CD4-positive, CD25-positive, alpha-beta regulatory T cell (primary cell): Measurements from ENCODE around the gene PLIN4. TPM values are rescaled to one million over a fixed set of nuclear protein-coding genes. Genes with fewer than 3 reads are reported as not detected.

ENCODE experiments used
- ATAC-seq, 2 donors: fragments of 150-1000 bp; cut with Tn5 transposase; one replicate each; pipeline ENCODE4 v1.10.0; 2021; ENCODE audit warnings: low read depth in 2 of 2, moderate number of reproducible peaks in 2 of 2, moderate library complexity in 1 of 2
- DNase-seq, 3 donors: peaks; one replicate each; pipeline versions ENCODE4 v3.0.0 to v3.0.0-alpha.2; 2012 to 2022; ENCODE audit warnings: mixed read lengths in 1 of 3
- H3K27ac ChIP-seq: one replicate; pipeline ENCODE4 v1.7.0; 2013; ENCODE audit warnings: mild to moderate bottlenecking, low read length; ENCODE audit not compliant: insufficient read depth, poor library complexity, severe bottlenecking
- H3K27me3 ChIP-seq: one replicate; pipeline ENCODE4 v1.7.0; 2013; ENCODE audit warnings: low read length; ENCODE audit not compliant: control insufficient read depth, insufficient read depth
- H3K36me3 ChIP-seq: one replicate; pipeline ENCODE4 v1.7.0; 2013; ENCODE audit warnings: mild to moderate bottlenecking, low read length, moderate library complexity; ENCODE audit not compliant: control insufficient read depth, insufficient read depth
- H3K4me1 ChIP-seq: 2 replicates; pipeline ENCODE4 v1.7.0; 2013; ENCODE audit warnings: mild to moderate bottlenecking, low read length; ENCODE audit not compliant: insufficient read depth, control insufficient read depth, poor library complexity, severe bottlenecking
- H3K4me3 ChIP-seq: one replicate; pipeline ENCODE4 v1.7.0; 2013; ENCODE audit warnings: low read depth, mild to moderate bottlenecking, low read length, moderate library complexity
- H3K9me3 ChIP-seq, 2 experiments: 1 replicate in 1 of 2; 2 replicates in 1 of 2; pipeline ENCODE4 v1.7.0; 2013; ENCODE audit warnings: low read length in 2 of 2, mild to moderate bottlenecking in 1 of 2, moderate library complexity in 1 of 2; ENCODE audit not compliant: control insufficient read depth in 2 of 2
- H3K27ac Mint-ChIP-seq, 3 donors: one replicate each; pipeline ENCODE4 v1.8.0; 2020 to 2022; ENCODE audit warnings: mild to moderate bottlenecking in 3 of 3, mixed read lengths in 3 of 3, moderate library complexity in 2 of 3
- H3K27me3 Mint-ChIP-seq: one replicate; pipeline ENCODE4 v1.8.0; 2022; ENCODE audit warnings: mild to moderate bottlenecking, mixed read lengths
- H3K36me3 Mint-ChIP-seq: one replicate; pipeline ENCODE4 v1.8.0; 2020; ENCODE audit warnings: mixed read lengths
- H3K4me1 Mint-ChIP-seq, 4 donors: one replicate each; pipeline ENCODE4 v1.8.0; 2020 to 2022; ENCODE audit warnings: mixed read lengths in 4 of 4, mild to moderate bottlenecking in 1 of 4
- H3K4me3 Mint-ChIP-seq, 4 donors: one replicate each; pipeline ENCODE4 v1.8.0; 2020 to 2022; ENCODE audit warnings: mild to moderate bottlenecking in 4 of 4, mixed read lengths in 4 of 4, moderate library complexity in 3 of 4
- H3K9me3 Mint-ChIP-seq, 7 donors: one replicate each; pipeline ENCODE4 v1.8.0; 2020 to 2022; ENCODE audit warnings: mixed read lengths in 7 of 7, mild to moderate bottlenecking in 3 of 7, moderate library complexity in 2 of 7
- polyA plus RNA-seq, 4 donors: library from polyadenylated mRNA; unstranded; fragments of 300-500 nt; fragmentation: Illumina TruSeq; gene quantifications; one replicate each; pipeline ENCODE4 v1.2.3, GENCODE V29; 2021
- total RNA-seq: library from RNA; stranded (reverse); gene quantifications from one replicate; pipeline ENCODE4 v1.2.3, GENCODE V29; 2022

The PLIN4 gene
- total and polyA plus RNA-seq, 5 donors from 2014 or later, result 0.02 to 0.13 (median 0.05) TPM; not detected in 2

DNA sequence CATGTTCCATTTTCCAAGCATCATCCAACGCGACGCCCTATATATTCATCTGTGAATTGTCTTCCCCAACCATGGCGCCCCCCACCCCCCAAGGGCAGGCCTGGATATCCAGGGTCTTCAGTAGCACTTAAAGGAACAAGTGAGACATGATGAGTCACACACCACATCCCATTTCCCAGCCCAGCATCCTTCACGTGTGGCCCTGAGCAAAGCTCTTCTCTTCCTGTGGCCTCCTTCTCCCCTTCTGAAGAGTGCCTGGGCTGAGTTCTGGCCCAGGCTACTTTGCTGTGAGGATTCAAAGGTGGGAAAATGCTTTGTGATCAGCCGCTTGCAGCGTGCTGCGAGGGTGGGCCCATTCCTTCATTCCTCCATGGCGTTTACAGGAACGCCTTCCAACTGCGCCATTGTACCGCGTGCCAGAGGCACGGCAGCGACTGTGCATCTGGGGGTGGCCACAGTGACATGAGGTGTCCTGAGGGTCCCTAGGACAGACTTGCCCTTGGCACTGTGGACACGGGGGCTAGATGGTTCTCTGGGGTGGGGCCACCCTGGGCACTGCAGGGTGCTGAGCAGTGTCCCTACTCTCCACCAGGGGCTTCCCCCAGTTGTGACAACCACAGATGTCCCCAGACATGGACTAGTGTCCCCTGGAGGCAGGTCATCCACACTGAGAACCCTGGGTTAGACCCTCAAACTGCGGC, 11.7 kb downstream of the PLIN4 start:
- H3K27ac Mint-ChIP-seq, result peak overlapping the region in 1 of 3 donors; percentile 18
- H3K36me3 ChIP-seq, result peaks cover 5% of the 10 kb centered on the region
- peaks cover 9% of the 10 kb centered on the region for H3K36me3 Mint-ChIP-seq
- H3K4me3 Mint-ChIP-seq, result no peak overlapping the region
- no peak overlapping the region for H3K4me3 ChIP-seq
- H3K27me3 Mint-ChIP-seq, result no peaks in the 10 kb centered on the region
- no peak overlapping the region for H3K27ac ChIP-seq
- H3K9me3 Mint-ChIP-seq, result peaks cover 0 to 2% (median 0%) of the 10 kb centered on the region in 7 donors
- H3K9me3 ChIP-seq, result no peaks in the 10 kb centered on the region
- H3K27me3 ChIP-seq, result no peaks in the 10 kb centered on the region
- no peak for ATAC-seq
- H3K4me1 ChIP-seq, result no peaks in the 10 kb centered on the region
- no peak for DNase-seq
- H3K4me1 Mint-ChIP-seq, result no peaks in the 10 kb centered on the region

DNA sequence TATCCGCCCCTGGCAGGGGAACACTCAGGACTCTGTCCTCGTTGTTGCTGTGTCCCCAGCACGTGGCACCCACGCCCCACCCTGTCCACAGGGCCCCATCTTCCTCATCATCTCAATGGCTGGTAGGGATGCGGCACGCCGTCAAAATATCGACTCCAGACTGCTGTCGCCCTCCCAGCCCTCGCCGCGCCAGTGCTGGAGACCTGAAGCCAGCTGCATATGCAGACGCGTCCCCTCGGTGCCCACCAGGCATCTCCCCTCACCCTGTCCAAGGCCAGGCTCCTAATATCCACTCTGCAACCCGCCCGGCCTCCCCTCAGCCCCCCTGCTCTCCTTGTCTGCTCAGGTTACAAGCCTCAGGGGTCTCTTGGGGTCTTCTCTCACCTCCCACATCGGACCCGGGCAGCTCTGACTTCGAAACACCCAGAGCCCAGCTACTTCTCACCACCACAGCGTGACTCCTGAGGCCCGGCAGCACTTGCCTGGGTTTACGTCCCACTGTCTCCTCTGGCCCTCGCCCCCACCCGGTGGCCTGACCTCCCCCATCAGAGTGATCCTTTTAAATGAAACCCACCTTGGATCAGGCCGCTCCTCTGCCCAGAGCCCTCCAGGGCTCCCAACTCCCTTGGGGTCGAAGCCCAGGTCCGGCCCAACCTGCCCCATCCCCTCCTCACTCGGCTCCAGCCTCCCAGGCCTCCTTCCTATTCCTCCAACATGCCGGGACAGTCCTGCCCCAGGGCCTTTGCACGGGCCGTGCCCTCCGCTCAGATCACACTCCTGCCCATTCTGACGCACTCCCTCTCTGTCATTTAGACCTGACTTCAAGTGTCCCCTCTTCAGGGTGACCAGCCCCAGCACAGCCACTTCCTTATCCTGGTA, 12.5 kb downstream of the PLIN4 start:
- Mint-ChIP-seq H3K9me3 (peaks cover 0 to 2% (median 0%) of the 10 kb centered on the region in 7 donors), H3K27ac (no peak overlapping the region), H3K4me3 (no peak overlapping the region), H3K36me3 (peaks cover 11% of the 10 kb centered on the region), H3K27me3 (no peaks in the 10 kb centered on the region), H3K4me1 (no peaks in the 10 kb centered on the region)
- H3K4me3 ChIP-seq, result no peak overlapping the region
- no peaks in the 10 kb centered on the region for H3K9me3 ChIP-seq
- DNase-seq (no peak), ATAC-seq (no peak)
- H3K27me3 ChIP-seq, result no peaks in the 10 kb centered on the region
- H3K36me3 ChIP-seq, result peaks cover 5% of the 10 kb centered on the region
- H3K4me1 ChIP-seq, result no peaks in the 10 kb centered on the region
- H3K27ac ChIP-seq, result no peak overlapping the region

DNA sequence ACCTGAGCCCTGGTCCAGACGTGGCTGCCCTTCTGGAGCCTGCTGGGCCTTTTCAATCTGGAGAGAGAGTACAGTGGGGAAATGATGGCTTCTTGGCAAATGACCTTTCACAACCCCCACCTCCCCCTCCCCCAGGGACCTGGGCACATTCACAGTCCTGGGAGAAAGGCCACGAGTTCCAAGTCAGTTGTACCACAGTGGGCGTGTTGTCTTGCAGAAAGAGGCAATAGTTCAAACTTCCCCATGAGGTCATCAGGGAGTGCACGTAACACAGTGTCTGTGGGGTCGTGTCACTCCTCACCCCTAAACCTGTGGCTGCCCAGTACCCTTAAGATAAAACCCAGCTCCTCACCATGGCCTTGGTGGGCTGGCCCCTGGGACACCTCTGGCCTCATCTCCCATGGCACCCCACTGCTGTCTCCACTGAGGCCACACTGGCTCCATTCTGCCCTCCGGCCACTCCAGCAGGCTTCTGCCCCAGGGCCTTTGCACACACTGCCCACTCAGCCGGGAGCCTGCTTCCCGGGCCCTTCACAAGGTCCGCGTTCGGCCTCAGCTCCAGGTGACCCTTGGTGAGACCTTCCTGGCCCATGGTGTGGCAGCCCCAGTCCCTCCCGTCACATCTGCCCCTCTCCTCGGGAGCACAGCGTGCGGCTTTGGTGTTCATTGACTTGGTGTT, 13.3 kb downstream of the PLIN4 start:
- Histone ChIP-seq H3K36me3 (peaks cover 5% of the 10 kb centered on the region), H3K27me3 (no peaks in the 10 kb centered on the region), H3K9me3 (no peaks in the 10 kb centered on the region), H3K27ac (no peak overlapping the region), H3K4me1 (no peaks in the 10 kb centered on the region), H3K4me3 (no peak overlapping the region)
- Mint-ChIP-seq H3K27ac (no peak overlapping the region), H3K4me3 (no peak overlapping the region), H3K36me3 (peaks cover 12% of the 10 kb centered on the region), H3K27me3 (no peaks in the 10 kb centered on the region), H3K4me1 (no peaks in the 10 kb centered on the region), H3K9me3 (peaks cover 0 to 2% (median 0%) of the 10 kb centered on the region in 7 donors)
- DNase-seq (no peak), ATAC-seq (no peak)

DNA sequence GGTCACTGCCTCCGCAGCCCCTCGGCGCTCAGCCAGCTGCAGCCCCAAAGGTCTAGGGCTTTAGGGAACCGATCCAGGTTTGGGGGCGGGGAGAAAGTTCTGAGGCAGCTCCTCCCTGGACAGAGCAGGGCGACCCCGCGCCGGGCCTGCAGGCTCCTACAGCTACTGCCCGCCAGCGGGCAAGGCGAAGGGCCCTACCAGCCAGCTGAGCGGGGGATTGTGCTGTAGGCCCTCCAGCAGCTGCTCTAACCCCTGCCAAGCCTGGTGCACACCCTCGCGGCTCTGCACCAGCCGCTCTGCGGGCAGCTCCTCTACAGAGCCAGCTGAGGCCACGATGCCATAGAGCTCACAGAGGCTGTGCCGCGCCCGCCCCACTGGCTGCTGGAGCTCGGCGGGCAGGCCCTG, 14.0 kb downstream of the PLIN4 start:
- Histone ChIP-seq H3K27me3 (no peaks in the 10 kb centered on the region), H3K9me3 (no peaks in the 10 kb centered on the region), H3K36me3 (peaks cover 5% of the 10 kb centered on the region), H3K4me1 (no peaks in the 10 kb centered on the region), H3K4me3 (no peak overlapping the region), H3K27ac (no peak overlapping the region)
- Mint-ChIP-seq H3K4me1 (no peaks in the 10 kb centered on the region), H3K4me3 (no peak overlapping the region), H3K27ac (no peak overlapping the region), H3K9me3 (peaks cover 0 to 2% (median 0%) of the 10 kb centered on the region in 7 donors), H3K36me3 (peaks cover 12% of the 10 kb centered on the region), H3K27me3 (no peaks in the 10 kb centered on the region)
- DNase-seq (no peak), ATAC-seq (no peak)

DNA sequence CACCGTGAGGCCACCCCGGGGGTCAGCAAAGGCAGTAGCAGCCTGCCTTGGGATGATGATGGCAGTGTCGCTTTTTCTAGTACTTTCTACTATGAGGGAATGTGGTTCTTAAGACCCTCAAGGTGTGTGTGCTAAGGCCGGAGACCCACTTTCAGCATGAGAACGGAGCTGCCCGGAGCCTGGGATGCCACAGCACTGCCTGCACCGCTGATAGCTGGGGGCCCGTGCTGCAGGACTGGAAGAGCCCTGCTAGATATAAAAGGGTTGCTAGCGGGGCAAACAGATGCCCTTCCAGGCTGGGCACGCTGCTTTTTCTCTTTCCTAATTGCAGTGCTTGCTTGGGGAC, 14.5 kb downstream of the PLIN4 start:
- no peak overlapping the region for H3K27ac ChIP-seq
- Mint-ChIP-seq H3K27me3 (no peaks in the 10 kb centered on the region), H3K9me3 (peaks cover 0 to 2% (median 0%) of the 10 kb centered on the region in 7 donors), H3K36me3 (peaks cover 12% of the 10 kb centered on the region), H3K4me1 (no peaks in the 10 kb centered on the region), H3K4me3 (no peak overlapping the region), H3K27ac (no peak overlapping the region)
- DNase-seq, result no peak
- H3K4me3 ChIP-seq, result no peak overlapping the region
- ATAC-seq, result no peak
- H3K4me1 ChIP-seq, result no peaks in the 10 kb centered on the region
- peaks cover 7% of the 10 kb centered on the region for H3K36me3 ChIP-seq
- H3K27me3 ChIP-seq, result no peaks in the 10 kb centered on the region
- H3K9me3 ChIP-seq, result no peaks in the 10 kb centered on the region

DNA sequence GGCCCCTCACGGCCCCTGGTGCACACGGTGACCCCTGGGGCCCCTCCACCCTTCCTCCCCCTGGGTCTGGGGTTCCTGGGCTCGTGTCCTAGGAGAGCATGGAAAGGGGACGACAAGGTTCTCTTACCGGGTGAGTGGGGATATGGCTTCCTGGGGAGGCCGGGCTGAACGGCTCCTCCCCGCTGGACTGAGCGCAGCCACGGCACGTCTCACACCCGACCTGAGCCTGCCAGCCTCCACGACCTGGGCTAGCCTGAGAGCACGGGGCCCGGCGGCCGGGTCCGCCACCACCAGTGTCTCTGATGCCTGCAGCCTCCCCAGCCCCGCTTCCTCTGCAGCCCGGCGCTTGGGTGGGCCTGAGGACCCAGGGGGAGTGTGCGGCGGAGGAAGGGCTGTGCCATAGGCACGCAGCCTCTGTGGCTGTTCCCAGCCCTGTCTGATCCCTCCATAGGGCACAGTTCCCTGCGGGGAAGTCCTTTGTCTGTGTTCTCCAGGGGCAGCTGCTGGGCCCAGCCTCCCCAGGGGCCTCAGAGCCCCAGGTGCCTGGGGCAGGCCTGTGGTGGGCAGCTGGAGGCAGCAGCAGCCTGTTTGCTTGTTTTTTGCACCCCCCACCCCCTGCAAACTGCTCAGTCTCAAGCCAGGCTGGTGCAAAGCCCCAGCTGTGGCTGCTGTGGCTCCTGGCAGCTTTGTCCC, 15.0 kb downstream of the PLIN4 start:
- H3K4me3 ChIP-seq, result no peak overlapping the region
- Mint-ChIP-seq H3K4me3 (no peak overlapping the region), H3K4me1 (no peaks in the 10 kb centered on the region), H3K36me3 (peaks cover 12% of the 10 kb centered on the region), H3K27ac (no peak overlapping the region), H3K27me3 (no peaks in the 10 kb centered on the region), H3K9me3 (peaks cover 0 to 2% (median 0%) of the 10 kb centered on the region in 7 donors)
- H3K4me1 ChIP-seq, result no peaks in the 10 kb centered on the region
- ATAC-seq, result no peak
- H3K36me3 ChIP-seq, result peaks cover 12% of the 10 kb centered on the region
- H3K27ac ChIP-seq, result no peak overlapping the region
- no peaks in the 10 kb centered on the region for H3K9me3 ChIP-seq
- no peak for DNase-seq
- H3K27me3 ChIP-seq, result no peaks in the 10 kb centered on the region

DNA sequence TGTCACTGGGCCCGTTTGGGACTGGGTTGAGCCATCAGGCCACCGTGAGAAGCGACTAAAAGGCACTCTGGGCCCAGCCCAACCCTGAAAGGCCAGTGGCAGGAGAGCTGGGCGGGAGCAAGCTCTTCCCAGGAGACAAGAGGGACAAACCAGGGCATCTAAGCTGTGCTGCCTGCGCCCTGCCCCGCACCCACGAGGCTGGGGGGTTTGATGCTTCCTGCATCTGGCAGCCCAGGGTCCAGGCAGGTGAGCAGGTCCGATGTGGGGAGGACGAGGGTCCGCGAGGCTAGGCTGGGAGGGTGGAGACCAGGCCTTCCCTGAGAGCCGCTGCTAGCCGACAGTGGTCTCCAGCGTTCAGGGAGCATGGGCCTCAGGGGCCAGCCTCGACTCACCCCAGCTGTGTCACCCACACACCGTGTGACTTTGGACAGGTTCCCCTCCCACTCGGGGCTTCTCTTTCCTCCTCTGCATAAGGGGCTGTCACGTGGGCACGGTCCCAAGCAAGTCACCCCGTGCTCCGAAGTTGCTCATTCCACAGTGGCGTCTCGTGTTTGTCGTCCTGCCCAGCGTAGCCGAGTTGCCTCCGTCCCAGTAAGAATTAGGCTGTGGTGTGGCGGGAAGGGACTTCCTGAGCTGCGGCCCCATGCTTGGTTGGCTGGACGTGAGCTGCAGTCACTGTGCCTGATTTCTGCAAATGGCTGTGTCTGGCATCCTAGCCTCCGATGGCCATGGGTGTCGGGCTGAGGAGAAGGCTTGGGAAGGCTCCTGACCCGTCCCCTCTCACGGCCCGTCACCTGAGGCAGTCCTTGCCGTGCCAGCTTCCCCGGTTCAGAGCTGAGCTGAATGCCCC, 15.8 kb downstream of the PLIN4 start:
- Mint-ChIP-seq H3K9me3 (peaks cover 0 to 2% (median 0%) of the 10 kb centered on the region in 7 donors), H3K27me3 (no peaks in the 10 kb centered on the region), H3K36me3 (peaks cover 12% of the 10 kb centered on the region), H3K4me1 (no peaks in the 10 kb centered on the region), H3K4me3 (no peak overlapping the region), H3K27ac (no peak overlapping the region)
- Histone ChIP-seq H3K4me3 (no peak overlapping the region), H3K36me3 (peaks cover 20% of the 10 kb centered on the region), H3K4me1 (no peaks in the 10 kb centered on the region), H3K9me3 (no peaks in the 10 kb centered on the region), H3K27ac (no peak overlapping the region), H3K27me3 (no peaks in the 10 kb centered on the region)
- ATAC-seq (no peak), DNase-seq (no peak)
